Stimulated activated CD4-positive, alpha-beta T cell treated with anti-CD3 and anti-CD28 coated beads, Interleukin-12 subunit alpha, Interleukin-12 subunit beta, amount 100 ng/mL, for 4 hours (primary cell): Measurements from ENCODE around the gene PAPOLG.

Source experiments
- DNase-seq: peaks from one replicate; pipeline ENCODE4 v3.0.0-alpha.2; 2020

The PAPOLG gene

DNA sequence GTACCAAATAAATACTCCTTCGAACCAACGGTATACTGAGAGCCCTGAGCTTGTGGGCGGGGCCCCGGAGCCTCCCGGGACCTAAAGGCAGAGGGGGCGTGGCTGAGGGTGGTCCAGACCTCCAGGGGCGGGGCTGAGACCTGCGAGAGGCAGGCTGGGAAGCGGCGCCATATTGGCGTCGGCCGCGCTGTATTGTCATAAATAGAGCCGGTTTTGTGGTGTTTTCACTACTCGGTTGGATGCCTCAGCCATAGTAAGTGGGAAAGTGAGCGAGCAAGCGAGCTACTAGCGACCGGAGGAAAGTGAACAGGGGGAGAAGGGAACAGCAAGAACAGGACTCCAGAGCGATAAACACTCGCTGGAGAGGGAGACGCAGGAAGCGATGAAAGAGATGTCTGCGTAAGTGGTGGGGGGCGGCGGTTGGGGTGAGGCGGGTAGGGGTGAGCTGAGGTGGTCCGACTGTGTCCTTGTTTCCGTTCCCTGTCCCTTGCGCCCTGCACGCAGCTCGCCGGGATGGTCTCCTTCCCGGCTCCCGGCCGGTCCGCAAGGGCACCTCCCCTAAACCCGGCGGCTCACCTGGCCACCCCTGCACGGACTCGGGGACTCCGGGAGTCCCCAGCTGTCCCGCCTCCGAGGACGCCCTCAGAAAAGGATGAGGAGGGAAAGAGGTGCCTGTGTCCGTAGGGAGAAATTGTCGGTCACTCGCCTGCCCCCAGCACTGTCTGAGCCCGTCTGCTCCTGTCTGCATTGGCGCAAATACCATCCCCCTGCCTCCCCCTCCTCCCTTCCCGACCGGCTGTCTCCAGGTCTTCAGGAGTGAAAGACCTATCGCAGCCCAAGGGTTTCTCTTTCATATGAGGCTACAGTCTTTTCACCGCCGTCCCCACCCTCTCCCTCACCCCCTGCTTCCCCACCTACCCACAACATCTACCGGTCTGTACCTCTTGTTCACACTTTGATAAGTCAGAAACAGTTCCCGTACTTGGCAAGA is at the start of gene PAPOLG:
Gene PAPOLG (plus strand): TSS at position 172 of the 991 bp plus-strand sequence. CDS start 211 bp downstream, at position 383.
- peak; percentile 97 for DNase-seq

GRCh38 chr2:60707750-60708371 is 48.2 kb upstream of the PAPOLG start:
- DNase-seq = no peak

DNA sequence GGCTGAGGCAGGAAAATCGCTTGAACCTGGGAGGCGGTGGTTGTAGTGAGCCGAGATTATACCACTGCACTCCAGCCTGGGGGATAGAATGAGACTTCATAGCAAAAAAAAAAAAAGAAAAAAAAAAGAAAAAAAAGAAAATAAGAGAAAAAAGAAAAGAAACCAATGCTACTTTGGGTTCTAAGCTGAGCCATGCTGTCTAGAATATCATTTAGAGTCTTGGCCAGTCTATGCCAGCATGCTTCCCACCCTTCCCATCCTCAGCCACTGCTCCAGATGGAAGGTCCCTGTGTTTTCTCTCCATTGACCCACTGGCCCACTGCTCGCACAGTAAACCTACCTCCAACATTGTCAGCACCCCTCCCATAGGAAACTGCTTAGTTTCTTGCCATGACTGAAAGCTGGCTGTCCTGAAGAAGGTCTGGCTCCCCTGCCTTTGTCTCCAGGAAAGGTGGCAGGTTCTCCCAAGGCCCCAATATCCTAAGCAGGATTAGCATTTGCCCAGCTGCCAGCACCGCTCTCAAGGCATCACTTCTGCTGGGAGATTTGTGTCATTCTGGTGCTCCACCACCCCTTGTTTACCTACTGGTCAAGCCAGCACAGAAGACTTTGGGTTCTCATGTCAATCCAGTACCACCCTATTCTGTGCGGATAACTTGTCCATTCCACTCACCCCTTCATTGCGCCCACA is 47.3 kb upstream of the PAPOLG start:
- DNase-seq = no peak

DNA sequence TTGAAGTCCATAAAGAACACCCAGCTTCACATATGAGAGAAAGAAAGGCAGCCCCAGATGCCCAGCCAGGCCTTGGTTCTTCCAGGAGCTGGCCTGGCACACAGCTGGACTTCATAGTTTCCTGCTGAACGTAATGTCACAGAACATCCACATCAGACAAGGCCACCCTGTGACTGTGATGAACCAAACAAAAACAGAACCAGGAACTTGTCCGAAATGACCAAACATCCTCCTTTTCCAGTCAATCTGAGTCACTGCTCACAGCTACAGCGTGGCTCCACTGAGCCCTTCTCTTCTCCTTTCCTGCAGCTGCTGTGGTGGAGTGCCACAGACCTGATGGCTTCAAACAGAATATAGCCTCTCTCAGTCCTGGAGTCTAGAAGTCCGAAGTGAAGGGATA is 45.4 kb upstream of the PAPOLG start:
- no peak for DNase-seq

- no peak for DNase-seq
These were observed 40.5 kb upstream of the PAPOLG start for GRCh38 chr2:60715561-60715960.

DNA sequence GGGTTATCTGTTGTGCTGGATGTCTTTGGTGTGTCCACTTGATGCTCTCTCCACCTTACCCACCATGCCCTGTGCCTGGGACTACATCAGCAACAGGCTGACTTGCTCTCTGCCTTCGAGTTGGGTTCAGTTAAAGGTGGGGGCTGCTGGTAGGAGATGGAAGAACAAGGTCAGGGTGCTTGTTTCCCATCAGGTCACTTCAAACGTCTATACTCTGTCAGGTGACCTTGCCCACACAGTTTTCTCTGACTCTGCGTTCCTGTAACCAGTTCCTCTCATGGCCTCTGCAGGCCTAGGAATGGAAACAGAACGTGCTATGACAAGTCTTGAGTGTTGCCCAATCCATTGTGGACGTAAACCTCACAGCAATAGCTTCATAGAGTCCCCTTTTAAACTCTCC is 38.4 kb upstream of the PAPOLG start:
- no peak for DNase-seq

DNA sequence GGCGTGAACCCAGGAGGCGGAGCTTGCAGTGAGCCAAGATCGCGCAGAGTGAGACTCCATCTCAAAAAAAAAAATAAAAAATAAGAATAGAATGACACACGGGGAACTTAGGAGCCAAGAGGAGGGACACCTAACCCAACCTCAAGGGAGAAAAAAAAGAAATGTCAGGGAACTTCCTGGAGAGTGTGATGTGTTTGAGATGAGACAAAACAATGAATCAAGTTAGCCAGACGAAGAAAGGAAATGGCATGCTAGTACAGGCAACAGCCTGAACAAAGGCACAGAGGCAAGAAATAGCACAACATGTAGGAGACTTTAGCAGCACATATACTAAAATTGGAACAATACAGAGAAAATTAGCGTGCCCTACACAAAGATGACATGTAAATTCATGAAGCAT is 36.7 kb upstream of the PAPOLG start:
- DNase-seq = no peak

DNA sequence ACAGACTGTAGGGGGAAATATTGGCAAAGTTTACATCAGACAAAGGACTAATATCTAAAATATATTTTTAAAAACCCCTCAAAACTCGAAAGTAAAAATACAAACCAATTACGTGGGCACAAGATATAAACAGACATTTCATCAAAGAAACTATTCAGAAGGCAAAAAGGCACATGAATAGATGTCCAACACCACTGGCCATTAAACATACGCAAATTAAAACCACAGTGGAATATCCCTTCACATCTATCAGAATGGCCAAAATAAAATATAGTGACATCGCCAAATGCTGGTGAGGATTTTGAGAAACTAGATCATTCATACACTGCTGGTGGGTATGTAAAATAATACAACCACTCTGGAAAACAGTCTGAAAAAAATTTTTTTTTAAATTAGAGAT is 30.6 kb upstream of the PAPOLG start:
- DNase-seq = no peak

- no peak for DNase-seq
These were observed 27.2 kb upstream of the PAPOLG start for GRCh38 chr2:60728855-60729254.

DNA sequence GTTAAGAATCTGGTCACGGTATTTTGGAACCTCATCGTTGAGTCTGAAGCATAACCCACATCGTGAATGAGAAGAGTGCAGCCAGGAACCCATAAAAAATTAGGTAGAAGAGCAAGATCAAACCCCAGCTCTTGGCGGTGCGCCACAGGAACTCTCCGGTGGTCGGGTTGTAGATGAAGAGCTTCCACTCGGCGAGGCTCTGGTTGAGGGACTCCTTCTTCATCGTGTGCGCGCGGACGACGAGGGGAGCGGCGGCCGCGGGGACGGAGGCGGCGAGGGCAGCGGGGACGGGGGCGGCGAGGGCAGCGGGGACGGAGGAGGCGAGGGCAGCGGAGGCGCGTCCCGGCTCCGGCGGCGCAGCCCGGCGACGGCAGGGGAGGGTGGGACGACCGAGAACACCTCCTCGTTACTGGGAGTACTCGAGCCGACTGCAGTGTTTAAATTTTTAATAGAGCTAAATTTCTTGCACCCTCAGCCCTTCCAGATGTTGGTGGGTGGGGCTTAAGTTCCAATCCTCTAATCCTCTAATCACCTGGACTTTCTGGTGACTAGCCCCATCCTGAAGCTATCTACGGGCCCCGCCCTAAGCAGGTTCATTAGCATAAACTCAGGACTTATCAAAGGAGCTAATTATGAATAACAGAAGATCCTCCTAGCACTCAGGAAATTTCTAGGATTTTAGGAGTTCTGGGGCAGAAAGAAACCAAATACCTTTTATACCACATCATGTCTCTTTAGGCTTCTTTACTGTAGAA is 20.4 kb upstream of the PAPOLG start:
- no peak for DNase-seq

DNA sequence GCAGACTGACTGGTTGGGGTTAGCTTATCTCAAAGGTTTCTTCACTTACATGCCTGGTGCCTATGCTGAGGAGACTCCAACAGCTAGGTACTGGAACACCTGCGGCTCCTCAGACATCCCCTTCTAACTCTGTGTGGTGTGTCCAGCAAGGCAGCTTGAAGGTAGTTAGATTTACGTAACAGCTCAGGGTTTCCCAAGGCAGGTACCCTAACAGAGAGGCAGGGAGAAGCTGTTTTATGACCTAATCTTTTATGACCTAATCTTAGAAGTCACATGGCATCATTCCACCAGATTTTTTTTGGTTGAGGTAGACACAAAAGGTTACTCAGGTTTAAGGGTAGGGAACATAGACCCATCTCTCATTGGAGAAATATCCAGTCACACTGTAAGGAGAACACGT is 17.4 kb upstream of the PAPOLG start:
- no peak for DNase-seq

- no peak for DNase-seq
These were observed 16.9 kb upstream of the PAPOLG start for GRCh38 chr2:60739156-60739555.

- DNase-seq = no peak
These were observed 14.5 kb upstream of the PAPOLG start for GRCh38 chr2:60741576-60741975.

- DNase-seq = no peak
These were observed 13.6 kb upstream of the PAPOLG start for GRCh38 chr2:60742419-60742818.

DNA sequence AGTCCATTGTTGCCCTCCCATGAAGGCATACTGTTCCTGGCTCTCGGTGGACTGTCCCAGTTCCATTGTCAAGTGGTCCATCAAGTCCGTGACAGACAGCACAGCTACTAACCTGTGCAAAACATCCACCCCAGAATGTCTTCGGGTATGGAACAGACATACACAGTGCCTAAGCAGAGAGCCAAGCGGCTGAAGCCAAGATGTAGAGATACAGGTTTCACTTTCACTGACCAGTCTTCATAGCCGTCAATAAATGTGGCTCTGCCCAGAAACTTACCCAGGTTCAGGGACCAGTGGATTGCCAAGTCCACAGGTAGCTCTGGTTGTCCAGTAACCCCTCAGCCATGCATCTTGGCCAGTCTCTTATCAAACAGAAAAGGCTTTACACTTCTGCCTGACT is 10.7 kb upstream of the PAPOLG start:
- DNase-seq = no peak

GRCh38 chr2:60745761-60746160 is 10.3 kb upstream of the PAPOLG start:
- DNase-seq = no peak

GRCh38 chr2:60746318-60746717 is 9.8 kb upstream of the PAPOLG start:
- no peak for DNase-seq

DNA sequence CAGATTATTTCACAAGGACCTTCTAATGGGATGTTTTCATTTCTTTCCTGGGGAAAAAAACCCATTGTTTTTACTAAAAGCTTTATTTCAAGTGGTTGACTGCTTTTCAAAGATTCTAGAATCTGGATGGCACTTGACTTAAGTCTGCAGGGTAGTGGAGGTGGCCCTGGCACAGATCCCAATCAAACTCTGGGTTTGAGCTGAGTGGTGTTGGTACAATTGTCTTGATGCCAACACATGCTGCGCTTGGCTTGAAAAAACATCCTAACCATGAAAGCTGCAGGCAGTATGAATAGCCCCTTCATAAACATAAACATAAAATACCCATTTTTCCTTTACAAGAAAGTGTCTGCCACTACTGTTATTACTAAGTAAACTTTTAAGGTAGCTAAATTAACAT is 3.6 kb downstream of the PAPOLG start:
- no peak for DNase-seq

DNA sequence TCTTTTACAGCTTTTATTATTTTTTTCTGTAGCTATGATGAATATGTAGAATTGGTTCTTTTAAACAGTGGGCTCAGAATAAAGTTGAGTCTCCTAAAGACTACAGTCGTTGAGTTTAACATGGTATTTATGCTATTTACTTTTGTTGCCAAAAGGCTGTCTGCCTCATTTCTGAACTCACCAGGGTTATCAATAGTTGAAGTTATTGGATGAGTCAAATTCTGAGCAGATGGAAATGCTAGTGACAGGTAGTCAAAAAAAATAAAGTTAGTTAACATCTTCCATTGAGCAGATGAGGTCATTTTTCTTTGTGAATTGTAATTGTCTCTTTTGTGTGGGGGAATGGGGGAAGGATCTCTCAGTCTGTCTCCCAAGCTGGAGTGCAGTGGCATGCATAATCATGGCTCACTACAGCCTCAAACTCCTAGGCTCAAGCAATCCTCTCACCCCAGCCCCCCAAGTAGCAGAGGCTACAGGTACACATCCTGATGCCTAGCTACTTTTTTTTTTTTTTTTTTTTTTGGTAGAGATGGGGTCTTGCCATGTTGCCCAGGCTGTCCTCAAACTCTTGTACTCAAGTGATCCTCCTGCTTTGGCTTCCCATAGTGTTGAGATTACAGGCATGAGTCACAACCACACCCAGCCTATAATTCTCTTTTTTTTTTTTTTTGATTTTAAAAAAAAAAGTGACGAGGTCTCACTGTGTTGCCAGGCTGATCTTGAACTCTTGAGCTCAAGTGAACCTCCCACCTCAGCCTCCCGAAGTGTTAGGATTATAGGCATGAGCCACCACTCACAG is 8.9 kb downstream of the PAPOLG start:
- DNase-seq = no peak

DNA sequence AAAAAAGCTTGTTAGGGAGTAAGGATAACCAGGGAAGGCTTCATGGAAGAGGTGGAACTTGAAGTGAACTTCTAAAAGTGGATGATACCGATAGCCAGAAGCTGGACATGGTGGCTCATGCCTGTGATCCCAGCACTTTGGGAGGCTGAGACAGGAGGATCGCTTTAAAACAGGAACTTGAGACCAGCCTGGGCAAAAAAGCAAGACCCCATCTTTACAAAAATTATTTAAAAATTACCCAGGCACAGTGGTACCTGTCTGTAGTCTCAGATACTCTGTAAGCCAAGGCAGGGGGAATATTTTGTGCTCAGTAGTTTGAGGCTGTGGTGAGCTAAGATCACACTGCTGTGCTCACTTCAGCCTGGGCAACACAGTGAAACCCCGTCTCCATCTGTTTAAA is 10.2 kb downstream of the PAPOLG start:
- DNase-seq = no peak

DNA sequence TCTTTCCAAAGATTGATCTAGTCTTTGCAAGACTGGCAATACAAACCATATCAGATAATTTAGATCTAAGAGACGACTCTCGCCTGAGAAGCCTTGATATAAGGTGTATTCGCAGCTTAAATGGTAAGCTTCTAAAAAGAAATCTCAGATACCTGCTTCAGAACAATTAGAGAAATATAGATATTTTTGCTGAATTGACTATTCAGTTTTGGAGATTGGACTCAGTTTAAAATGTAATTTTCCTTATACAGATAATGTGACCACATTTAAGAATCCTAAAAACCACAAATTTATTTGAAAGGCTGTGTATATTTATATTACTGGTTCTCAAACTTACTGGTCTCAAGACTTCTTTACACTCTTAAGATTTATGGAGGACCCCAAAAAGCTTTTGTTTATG is 15.4 kb downstream of the PAPOLG start:
- DNase-seq = no peak

- no peak for DNase-seq
These were observed 19.1 kb downstream of the PAPOLG start for GRCh38 chr2:60775048-60775639.
